ENCODE data around the gene PBX2. TPM values are rescaled to one million over a fixed set of nuclear protein-coding genes. Genes with fewer than 3 reads are reported as not detected.
"Not testable (repeated sequence)": the region's sequence is repeated elsewhere in the genome, so short reads cannot be mapped to it uniquely, and the experiment has no call there.

The PBX2 gene
- total RNA-seq, 4 donors from 2014 or later: 51.0 to 84.7 (median 63.8) TPM

DNA sequence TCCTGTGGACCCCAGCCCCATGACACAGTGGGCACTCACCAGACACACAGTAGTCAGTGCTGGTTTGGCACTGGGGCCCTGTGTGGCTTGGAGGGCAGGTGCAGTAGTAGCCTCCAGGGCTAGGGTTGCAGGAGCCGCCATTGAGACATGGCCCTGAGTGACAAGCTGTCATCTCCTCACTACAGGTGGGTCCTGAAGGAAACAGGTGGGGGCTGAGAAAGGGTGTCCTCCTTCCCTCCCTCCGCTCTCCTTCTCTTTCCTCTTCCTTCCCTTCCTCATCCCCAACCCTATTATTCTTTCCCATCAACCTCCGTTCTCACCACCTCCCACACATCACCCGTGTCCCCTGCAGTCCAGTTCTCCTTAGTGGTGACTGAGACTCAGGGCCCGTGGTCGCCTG, 23.6 kb upstream of the PBX2 start:
- Histone ChIP-seq H3K36me3 (no peaks in the 10 kb centered on the region), H3K27ac (no peak overlapping the region), H3K9me3 (no peaks in the 10 kb centered on the region), H3K4me3 (no peak overlapping the region), H3K27me3 (no peaks in the 10 kb centered on the region), H3K4me1 (peaks cover 3% of the 10 kb centered on the region)
- DNase-seq (ENCODE audit: low spot score in 2 of 2): no peak
- WGBS: 92% methylated on average over 6 of the region's 6 CpGs
- no peak for TF ChIP-seq EP300 (IDR thresholded peaks at IDR 0.05)

DNA sequence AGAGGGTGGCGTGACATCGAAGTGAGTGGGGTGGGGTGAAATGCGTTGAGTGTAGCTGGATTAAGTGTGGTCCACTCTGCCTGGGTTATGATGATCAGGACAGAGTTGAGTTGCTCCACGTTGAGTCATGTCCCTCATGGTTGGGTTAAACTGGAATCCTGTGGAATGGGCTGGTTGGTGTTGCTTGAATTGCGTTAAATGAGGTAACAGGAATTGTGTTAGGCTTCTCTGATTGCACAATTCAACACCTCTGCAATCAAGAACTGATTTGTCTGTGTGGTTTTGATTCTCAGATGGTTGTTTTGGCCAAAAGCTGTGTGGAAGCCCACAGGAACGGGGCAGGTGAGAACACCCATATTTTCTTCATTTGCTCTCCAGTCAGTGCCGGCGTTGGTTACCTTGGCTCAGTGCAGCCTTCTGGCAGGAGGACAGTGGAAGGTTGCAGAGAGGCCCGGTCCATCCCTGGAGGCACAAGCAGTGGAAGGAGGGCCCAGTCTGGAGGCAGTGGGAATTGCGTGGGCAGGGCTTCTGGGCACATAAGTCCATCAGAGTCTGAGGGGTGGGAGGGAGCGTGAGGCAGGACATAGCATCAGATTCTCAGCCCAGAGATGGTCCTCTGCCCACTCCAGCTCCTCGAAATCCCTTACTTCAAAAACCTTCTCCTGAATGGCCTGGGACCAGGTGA, 22.2 kb upstream of the PBX2 start:
- H3K36me3 ChIP-seq: no peaks in the 10 kb centered on the region
- H3K4me3 ChIP-seq: no peak overlapping the region
- peaks cover 3% of the 10 kb centered on the region for H3K4me1 ChIP-seq
- TF ChIP-seq EP300 (IDR thresholded peaks at IDR 0.05) (no peak), POLR2A (IDR thresholded peaks at IDR 0.05) (no peak), POLR2AphosphoS5 (IDR thresholded peaks at IDR 0.05) (no peak)
- TF ChIP-seq, protein P1, sequence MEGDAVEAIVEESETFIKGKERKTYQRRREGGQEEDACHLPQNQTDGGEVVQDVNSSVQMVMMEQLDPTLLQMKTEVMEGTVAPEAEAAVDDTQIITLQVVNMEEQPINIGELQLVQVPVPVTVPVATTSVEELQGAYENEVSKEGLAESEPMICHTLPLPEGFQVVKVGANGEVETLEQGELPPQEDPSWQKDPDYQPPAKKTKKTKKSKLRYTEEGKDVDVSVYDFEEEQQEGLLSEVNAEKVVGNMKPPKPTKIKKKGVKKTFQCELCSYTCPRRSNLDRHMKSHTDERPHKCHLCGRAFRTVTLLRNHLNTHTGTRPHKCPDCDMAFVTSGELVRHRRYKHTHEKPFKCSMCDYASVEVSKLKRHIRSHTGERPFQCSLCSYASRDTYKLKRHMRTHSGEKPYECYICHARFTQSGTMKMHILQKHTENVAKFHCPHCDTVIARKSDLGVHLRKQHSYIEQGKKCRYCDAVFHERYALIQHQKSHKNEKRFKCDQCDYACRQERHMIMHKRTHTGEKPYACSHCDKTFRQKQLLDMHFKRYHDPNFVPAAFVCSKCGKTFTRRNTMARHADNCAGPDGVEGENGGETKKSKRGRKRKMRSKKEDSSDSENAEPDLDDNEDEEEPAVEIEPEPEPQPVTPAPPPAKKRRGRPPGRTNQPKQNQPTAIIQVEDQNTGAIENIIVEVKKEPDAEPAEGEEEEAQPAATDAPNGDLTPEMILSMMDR (IDR thresholded peaks at IDR 0.05): no peak
- DNase-seq (ENCODE audit: low spot score in 2 of 2): no peak
- no peaks in the 10 kb centered on the region for H3K9me3 ChIP-seq
- WGBS: 81% methylated on average over 12 of the region's 12 CpGs
- H3K27me3 ChIP-seq: no peaks in the 10 kb centered on the region
- H3K27ac ChIP-seq: peak overlapping the region; percentile 24

DNA sequence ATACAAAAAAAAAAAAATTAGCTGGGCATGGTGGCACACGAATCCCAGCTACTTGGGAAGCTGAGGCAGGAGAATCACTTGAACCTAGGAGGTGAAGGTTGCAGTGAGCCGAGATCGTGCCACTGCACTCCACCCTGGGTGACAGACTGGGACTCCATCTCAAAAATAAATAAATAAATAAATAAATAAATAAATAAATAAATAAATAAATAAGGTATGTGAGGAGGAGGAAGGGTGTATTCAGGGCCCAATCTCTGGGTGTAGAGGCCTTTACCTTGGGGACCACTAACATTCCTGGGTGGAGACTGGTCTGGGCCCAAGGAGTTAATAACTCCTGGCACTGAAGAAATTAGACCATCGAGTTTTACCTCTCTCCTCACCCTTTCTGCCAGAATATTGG, 21.4 kb upstream of the PBX2 start:
- DNase-seq (ENCODE audit: low spot score in 2 of 2); H3K36me3 ChIP-seq; H3K4me1 ChIP-seq; H3K4me3 ChIP-seq; H3K9me3 ChIP-seq; H3K27me3 ChIP-seq; H3K27ac ChIP-seq: not testable (repeated sequence)
- WGBS: 84% methylated on average over 4 of the region's 4 CpGs

DNA sequence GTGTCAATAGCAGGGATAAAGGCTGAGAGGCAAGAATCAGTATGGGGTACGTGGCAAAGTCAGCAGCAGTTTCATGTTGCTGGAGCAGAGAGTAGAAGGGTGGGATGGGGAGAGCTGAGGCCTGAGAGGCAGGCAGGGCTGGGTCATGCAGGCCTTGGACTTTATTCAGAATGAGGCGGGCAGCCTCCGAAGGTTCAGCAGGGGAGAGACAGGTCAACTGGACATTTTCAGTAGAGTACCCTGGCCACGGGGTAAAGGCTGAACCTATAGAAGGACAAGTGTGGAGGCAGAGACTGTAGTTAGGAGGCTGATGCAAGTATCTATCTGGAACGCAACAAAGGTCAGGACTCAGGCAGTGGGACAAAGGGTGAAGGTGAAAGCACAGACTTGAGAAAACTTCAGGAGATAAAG, 20.2 kb upstream of the PBX2 start:
- no peak for DNase-seq (ENCODE audit: low spot score in 2 of 2)
- no peaks in the 10 kb centered on the region for H3K36me3 ChIP-seq
- peaks cover 3% of the 10 kb centered on the region for H3K4me1 ChIP-seq
- H3K27me3 ChIP-seq: no peaks in the 10 kb centered on the region
- TF ChIP-seq POLR2AphosphoS5 (IDR thresholded peaks at IDR 0.05): no peak
- no peak for TF ChIP-seq EP300 (IDR thresholded peaks at IDR 0.05)
- TF ChIP-seq, protein P1 (IDR thresholded peaks at IDR 0.05): no peak
- TF ChIP-seq POLR2A (IDR thresholded peaks at IDR 0.05): no peak
- no peak overlapping the region for H3K4me3 ChIP-seq
- no peaks in the 10 kb centered on the region for H3K9me3 ChIP-seq
- WGBS: 91% methylated on average over 5 of the region's 5 CpGs
- no peak overlapping the region for H3K27ac ChIP-seq

DNA sequence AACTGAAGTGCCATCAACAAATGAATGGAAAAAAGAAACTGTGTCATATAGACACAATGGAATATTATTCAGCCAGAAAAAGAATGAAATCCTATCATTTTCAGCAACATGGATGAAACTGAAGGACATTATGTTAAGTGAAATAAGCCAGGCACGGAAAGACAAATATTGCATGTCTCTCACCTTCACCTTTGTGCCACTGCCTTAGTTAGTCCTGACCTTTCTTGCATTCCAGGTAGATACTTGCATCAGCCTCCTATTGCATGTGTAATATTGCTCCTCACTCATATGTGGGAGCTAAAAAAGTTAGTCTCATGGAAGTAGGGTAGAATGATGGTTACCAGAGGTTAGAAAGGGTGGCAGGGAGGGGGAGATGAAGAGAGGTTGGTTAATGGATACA, 19.0 kb upstream of the PBX2 start:
- Histone ChIP-seq H3K4me1 (peaks cover 3% of the 10 kb centered on the region), H3K9me3 (no peaks in the 10 kb centered on the region), H3K27me3 (no peaks in the 10 kb centered on the region), H3K27ac (no peak overlapping the region), H3K4me3 (no peak overlapping the region), H3K36me3 (no peaks in the 10 kb centered on the region)
- WGBS: 90% methylated on average over 1 of the region's 1 CpG
- no peak for TF ChIP-seq EP300 (IDR thresholded peaks at IDR 0.05)
- TF ChIP-seq POLR2AphosphoS5 (IDR thresholded peaks at IDR 0.05): no peak
- TF ChIP-seq, protein P1 (IDR thresholded peaks at IDR 0.05): no peak
- no peak for TF ChIP-seq POLR2A (IDR thresholded peaks at IDR 0.05)
- DNase-seq (ENCODE audit: low spot score in 2 of 2): no peak

DNA sequence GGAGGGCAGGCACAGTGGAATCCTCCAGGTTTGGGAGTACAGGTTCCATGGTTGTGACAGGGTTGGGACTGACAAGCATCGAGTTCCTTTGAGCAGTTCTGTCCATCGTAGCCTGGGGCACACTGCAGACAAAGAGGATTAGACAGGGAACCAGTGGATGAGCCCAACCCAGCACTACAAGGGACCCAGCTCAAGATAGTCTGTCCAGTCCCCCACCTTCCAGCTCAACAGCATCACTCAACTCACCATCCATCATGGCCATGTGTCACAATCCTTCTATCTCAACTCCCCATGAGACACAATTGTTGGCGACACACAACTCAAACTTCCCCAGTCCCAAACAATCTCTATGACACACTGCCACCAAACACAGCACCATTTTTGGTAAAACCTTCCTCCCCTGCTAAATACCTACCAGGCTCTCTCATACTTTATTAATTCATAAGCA, 14.3 kb upstream of the PBX2 start:
- TF ChIP-seq POLR2AphosphoS5 (IDR thresholded peaks at IDR 0.05): no peak
- no peak for TF ChIP-seq POLR2A (IDR thresholded peaks at IDR 0.05)
- TF ChIP-seq EP300 (IDR thresholded peaks at IDR 0.05): no peak
- TF ChIP-seq, protein P1 (IDR thresholded peaks at IDR 0.05): no peak
- H3K4me1 ChIP-seq: no peaks in the 10 kb centered on the region
- 87% methylated on average over 3 of the region's 3 CpGs for WGBS
- no peaks in the 10 kb centered on the region for H3K9me3 ChIP-seq
- no peaks in the 10 kb centered on the region for H3K36me3 ChIP-seq
- H3K4me3 ChIP-seq: no peak overlapping the region
- H3K27ac ChIP-seq: no peak overlapping the region
- no peaks in the 10 kb centered on the region for H3K27me3 ChIP-seq
- peak in 1 of 2 donors; percentile 14 for DNase-seq (ENCODE audit: low spot score in 2 of 2)
